GM19463 (cell line): ENCODE results near the gene SUMO2.
A peak's percentile ranks its signal among the peaks of the same experiment; 100 is the strongest.
"Not testable (repeated sequence)": the region's sequence is repeated elsewhere in the genome, so short reads cannot be mapped to it uniquely, and the experiment has no call there.

Experiments
- ATAC-seq: cut with Tn5 transposase; IDR thresholded peaks from one replicate; pipeline ENCODE4 v1.9.1; 2021; ENCODE audit warnings: mild to moderate bottlenecking, moderate library complexity; ENCODE audit not compliant: unreplicated experiment

SUMO2 gene

GRCh38 chr17:75182319-75182568 is 515 bp downstream of the SUMO2 start:
- peak; percentile 26 for ATAC-seq

GRCh38 chr17:75181608-75182318 is 996 bp downstream of the SUMO2 start:
- ATAC-seq = no peak

- ATAC-seq = no peak
Observed at GRCh38 chr17:75181110-75181509, 1.6 kb downstream of the SUMO2 start.

GRCh38 chr17:75178453-75178852 is 4.3 kb downstream of the SUMO2 start:
- no peak for ATAC-seq

GRCh38 chr17:75176625-75177024 is 6.1 kb downstream of the SUMO2 start:
- ATAC-seq = no peak

- ATAC-seq = no peak
Observed at GRCh38 chr17:75174996-75175395, 7.8 kb downstream of the SUMO2 start.

GRCh38 chr17:75173526-75173925 is 9.2 kb downstream of the SUMO2 start:
- no peak for ATAC-seq

- ATAC-seq = no peak
Observed at GRCh38 chr17:75168998-75169397, 13.8 kb downstream of the SUMO2 start.

GRCh38 chr17:75164606-75165005 is 18.2 kb downstream of the SUMO2 start:
- ATAC-seq = not testable (repeated sequence)

GRCh38 chr17:75163074-75163473 is 19.7 kb downstream of the SUMO2 start:
- no peak for ATAC-seq

- no peak for ATAC-seq
Observed at GRCh38 chr17:75160211-75160610, 22.5 kb downstream of the SUMO2 start.

- ATAC-seq = no peak
Observed at GRCh38 chr17:75159196-75160031, 23.3 kb downstream of the SUMO2 start.

GRCh38 chr17:75158480-75158879 is 24.3 kb downstream of the SUMO2 start:
- ATAC-seq = not testable (repeated sequence)

- ATAC-seq = no peak
Observed at GRCh38 chr17:75155191-75155601, 27.6 kb downstream of the SUMO2 start.

- ATAC-seq = peak; percentile 97
Observed at GRCh38 chr17:75154195-75155106, 28.3 kb downstream of the SUMO2 start, which contains the start of gene JPT1. Gene JPT1, minus strand, starts transcription at chr17:75154512. Its CDS starts 115 bp downstream, at chr17:75154397.

GRCh38 chr17:75153780-75154194 is 29.0 kb downstream of the SUMO2 start:
- no peak for ATAC-seq

- ATAC-seq = no peak
Observed at GRCh38 chr17:75152922-75153779, 29.6 kb downstream of the SUMO2 start.

- no peak for ATAC-seq
Observed at GRCh38 chr17:75152523-75152921, 30.2 kb downstream of the SUMO2 start.

GRCh38 chr17:75151930-75152329 is 30.8 kb downstream of the SUMO2 start:
- ATAC-seq = no peak

- ATAC-seq = no peak
Observed at GRCh38 chr17:75147878-75148546, 34.7 kb downstream of the SUMO2 start.
